ENCODE data around the gene MARCHF10.
"Not testable (repeated sequence)": the region's sequence is repeated elsewhere in the genome, so short reads cannot be mapped to it uniquely, and the experiment has no call there.

MARCHF10 gene

DNA sequence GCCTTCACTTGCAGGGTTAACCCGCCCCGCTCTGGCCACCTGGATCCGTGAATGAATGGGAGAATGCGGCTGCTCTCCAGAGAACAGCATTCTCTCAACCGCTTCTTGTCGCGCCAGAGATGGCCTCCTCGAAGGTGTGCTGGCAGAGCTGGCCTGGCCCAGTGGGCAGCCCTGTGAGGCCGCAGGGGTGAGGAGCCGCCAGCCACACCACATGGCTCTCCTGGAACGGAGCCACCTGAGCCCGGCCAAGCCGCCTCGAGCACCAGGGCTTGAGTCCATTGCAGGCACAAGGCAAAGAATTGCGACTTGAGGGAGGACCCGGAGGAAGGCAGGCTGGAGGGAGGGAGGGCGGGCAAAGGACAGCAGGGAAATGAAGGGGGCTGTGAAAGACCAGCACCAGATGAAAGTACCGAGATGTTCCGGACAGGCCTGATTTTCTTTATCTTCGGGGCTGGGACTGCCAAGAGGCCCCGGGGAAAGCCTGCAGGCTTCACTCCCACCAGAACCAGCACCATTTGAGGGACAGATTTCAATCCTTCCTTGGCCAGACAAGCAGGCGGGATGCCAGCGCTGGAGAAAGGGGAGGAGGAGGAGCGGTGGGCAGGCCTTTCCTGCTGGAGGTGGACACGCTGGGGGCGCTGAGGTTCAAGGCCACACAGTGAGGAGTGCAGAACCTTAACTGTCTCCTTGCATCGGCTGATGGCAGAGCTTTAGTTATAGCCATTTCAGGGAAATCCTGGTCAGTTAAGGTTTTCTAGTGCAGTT, 111.2 kb downstream of the MARCHF10 start:
- no peak for DNase-seq (ENCODE audit: low spot score)

DNA sequence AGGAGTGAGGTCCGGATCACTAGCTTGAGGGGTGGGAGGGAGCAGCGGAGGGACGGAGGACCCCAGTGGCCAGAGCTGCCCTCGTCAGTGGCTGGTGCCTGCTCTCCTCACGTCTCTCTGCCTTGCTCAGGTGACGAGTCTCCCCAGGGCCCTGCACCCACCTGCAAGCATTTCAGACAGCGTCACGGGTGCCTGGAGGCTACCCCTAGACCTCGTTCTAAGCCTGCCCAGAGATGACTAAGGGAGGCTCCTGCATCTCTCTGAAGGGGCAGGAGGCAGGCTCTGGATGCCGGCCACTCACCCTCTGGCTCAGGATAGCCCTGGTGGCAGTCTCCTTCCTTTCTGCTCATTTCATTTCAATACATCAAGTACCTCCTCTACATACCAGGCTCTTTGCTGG, 111.9 kb downstream of the MARCHF10 start:
- DNase-seq (ENCODE audit: low spot score): no peak

DNA sequence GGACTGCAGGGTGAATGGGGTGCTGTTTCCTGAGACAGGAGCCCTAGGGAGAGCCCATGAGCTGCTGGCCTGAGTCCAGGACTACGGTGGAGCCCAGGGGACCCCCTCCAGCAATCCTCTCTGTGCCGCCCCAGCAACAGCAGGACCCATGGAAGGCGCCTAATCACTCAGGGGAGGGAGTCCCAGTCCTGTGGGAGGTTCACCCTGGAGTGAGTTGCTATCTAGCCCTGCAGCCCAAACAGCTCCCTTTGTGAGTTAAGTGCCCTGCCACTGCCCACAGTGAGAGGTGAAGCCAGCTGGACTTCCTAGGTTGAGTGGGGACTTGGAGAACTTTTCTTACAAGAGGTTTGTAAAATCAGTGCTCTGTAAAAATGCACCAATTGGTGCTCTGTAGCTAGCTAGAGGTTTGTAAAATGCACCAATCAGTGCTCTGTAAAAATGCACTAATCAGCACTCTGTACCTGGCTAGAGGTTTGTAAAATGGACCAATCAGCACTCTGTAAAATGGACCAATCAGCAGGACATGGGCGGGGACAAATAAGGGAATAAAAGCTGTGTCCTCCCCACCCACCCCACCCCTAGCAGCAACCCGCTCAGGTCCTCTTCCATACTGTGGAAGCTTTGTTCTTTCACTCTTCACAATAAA, 112.9 kb downstream of the MARCHF10 start:
- not testable (repeated sequence) for DNase-seq (ENCODE audit: low spot score)

DNA sequence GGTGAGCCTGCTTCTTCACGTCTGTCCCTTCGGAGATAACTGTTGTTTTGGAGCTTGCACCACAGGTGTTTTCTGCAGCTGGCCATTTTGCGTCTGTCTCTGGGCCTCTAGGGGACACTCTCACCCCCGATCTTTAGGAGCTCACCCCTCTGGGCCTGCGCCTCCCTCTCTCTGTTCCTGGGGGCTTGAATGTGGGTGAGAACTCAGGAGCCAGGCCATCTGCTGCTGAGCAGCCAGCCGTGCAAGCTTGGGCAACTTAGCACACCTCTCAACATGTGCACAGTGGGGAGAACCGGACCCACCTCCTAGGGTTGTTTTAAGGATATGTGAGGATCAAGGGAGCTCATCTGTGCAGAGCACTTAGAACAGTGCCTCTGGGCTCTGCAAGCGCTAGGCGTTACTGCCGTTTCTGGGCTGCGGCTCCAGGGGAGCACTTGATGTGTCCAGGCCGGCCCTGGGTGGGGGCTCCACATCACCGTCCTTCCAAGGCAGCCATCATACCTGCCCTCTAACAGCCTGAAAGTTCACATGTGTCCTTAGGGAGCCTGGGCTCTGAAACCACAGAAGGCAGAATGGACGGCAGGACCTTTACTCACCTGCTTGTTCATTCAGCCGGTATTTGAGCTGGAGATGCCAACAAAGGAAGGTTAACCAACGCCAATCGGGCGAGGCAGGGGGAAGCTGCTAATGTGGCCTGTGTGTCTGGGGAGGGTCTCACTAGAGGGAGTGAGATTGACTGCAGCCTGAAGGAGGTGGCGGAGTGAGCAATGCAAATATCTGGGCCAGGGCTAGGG, 114.3 kb downstream of the MARCHF10 start:
- no peak for DNase-seq (ENCODE audit: low spot score)

DNA sequence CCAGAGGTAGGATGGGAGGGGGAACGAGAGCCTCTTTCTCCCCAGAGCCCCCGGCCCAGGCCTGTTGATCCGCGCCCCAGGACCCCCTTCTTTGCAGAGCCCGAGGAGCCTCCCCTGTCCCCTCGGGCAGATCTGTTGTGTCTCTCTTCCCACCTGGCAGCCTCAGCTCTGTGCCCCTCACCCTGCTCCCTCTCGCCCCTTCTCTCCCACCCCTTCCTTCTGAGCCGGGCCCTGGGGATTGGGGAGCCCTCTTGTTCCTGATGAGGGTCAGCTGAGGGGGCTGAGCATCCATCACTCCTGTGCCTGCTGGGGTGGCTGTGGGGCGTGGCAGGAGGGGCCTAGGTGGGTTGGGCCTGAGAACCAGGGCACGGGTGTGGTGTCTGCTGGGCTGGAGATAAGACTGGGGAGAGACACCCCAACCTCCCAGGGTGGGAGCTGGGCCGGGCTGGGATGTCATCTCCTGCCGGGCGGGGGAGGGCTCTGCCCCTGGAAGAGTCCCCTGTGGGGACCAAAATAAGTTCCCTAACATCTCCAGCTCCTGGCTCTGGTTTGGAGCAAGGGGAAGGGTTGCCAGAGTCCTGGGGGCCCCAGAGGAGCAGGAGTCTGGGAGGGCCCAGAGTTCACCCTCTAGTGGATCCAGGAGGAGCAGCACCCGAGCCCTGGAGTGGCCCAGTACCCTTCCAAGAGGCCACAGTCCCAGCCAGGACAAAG, 115.2 kb downstream of the MARCHF10 start:
- DNase-seq (ENCODE audit: low spot score): peak; percentile 74

DNA sequence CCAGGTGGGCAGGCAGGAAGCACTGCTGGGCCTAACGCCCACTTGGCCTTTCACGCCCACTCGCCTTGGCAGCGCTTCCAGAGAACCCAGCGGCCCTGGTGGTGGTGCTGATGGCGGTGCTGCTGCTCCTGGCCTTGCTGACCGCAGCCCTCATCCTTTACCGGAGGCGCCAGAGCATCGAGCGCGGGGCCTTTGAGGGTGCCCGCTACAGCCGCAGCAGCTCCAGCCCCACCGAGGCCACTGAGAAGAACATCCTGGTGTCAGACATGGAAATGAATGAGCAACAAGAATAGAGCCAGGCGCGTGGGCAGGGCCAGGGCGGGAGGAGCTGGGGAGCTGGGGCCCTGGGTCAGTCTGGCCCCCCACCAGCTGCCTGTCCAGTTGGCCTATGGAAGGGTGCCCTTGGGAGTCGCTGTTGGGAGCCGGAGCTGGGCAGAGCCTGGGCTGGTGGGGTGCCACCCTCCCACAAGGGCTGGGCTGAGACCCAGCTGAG, 115.9 kb downstream of the MARCHF10 start:
- no peak for DNase-seq (ENCODE audit: low spot score)

GRCh38 chr17:62691589-62691915, 116.6 kb downstream of the MARCHF10 start:
- not testable (repeated sequence) for DNase-seq (ENCODE audit: low spot score)

DNA sequence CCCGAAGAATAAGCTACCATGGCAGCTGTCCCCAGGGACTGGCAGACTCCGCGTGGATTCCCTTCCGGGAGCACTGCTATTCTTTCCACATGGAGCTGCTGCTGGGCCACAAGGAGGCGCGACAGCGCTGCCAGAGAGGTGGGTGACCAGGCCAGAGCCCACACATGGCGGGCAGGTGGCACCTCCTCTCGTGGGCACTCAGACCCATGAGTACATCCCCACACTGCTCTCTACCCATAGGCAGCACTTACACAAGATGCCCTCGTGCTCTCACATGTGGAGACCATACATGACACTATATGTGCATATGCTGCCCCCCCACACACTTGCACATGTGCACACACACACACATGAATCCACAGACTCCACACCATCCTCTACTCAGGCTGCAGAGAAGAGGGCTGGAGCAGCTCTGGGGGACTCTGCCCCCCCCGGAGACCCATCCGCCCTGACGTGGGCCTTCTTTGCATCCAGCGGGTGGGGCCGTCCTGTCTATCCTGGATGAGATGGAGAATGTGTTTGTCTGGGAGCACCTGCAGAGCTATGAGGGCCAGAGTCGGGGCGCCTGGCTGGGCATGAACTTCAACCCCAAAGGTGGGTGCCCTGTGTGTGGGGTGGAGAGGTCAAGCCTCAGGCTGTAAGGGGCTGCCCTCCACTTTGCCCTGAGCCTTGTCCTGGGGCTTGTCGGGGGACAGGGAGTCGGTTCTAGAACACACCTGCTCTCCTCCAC, 117.8 kb downstream of the MARCHF10 start:
- no peak for DNase-seq (ENCODE audit: low spot score)

DNA sequence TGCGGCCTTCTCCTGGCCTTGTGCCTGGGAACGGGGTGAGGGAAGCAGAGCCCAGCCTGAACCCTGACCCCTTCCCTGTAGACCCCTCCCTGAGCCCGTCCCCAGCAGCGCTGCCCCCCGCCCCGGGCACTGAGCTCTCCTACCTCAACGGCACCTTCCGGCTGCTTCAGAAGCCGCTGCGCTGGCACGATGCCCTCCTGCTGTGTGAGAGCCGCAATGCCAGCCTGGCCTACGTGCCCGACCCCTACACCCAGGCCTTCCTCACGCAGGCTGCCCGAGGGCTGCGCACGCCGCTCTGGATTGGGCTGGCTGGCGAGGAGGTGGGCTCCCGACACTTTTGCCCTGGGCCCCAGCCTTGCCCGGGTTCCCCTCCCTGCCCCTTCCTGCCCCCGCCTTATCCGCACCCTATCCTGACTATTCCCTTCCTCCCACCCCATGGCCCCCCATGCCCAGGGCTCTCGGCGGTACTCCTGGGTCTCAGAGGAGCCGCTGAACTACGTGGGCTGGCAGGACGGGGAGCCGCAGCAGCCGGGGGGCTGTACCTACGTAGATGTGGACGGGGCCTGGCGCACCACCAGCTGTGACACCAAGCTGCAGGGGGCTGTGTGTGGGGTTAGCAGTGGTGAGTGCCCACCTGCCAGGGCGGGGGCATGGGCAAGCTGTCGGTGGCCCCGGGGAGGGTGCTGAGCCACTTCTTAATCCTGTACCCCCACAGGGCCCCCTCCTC, 118.5 kb downstream of the MARCHF10 start:
- no peak for DNase-seq (ENCODE audit: low spot score)

- no peak for DNase-seq (ENCODE audit: low spot score)
Measured at GRCh38 chr17:62688398-62689160, 119.5 kb downstream of the MARCHF10 start.

GRCh38 chr17:62687997-62688396, 120.1 kb downstream of the MARCHF10 start:
- DNase-seq (ENCODE audit: low spot score): no peak

- no peak for DNase-seq (ENCODE audit: low spot score)
Measured at GRCh38 chr17:62684179-62684578, 123.9 kb downstream of the MARCHF10 start.

DNA sequence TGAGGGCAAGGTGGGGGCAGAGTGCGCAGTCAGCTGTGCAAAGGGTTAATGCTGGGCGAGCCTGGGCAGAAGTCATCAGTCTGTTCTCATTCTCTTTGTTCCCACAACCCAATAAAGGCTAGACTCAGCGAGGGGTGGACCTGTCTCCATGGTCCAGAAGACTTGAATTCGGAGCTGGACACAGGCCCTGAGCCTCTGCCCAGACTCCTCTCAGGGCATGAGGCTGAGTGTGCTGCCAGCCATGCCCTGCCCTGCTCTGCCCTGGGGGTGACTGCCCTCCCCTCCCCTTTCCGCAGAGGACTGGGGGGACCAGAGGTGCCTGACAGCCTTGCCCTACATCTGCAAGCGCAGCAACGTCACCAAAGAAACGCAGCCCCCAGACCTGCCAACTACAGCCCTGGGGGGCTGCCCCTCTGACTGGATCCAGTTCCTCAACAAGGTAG, 126.2 kb downstream of the MARCHF10 start:
- DNase-seq (ENCODE audit: low spot score): peak; percentile 25

DNA sequence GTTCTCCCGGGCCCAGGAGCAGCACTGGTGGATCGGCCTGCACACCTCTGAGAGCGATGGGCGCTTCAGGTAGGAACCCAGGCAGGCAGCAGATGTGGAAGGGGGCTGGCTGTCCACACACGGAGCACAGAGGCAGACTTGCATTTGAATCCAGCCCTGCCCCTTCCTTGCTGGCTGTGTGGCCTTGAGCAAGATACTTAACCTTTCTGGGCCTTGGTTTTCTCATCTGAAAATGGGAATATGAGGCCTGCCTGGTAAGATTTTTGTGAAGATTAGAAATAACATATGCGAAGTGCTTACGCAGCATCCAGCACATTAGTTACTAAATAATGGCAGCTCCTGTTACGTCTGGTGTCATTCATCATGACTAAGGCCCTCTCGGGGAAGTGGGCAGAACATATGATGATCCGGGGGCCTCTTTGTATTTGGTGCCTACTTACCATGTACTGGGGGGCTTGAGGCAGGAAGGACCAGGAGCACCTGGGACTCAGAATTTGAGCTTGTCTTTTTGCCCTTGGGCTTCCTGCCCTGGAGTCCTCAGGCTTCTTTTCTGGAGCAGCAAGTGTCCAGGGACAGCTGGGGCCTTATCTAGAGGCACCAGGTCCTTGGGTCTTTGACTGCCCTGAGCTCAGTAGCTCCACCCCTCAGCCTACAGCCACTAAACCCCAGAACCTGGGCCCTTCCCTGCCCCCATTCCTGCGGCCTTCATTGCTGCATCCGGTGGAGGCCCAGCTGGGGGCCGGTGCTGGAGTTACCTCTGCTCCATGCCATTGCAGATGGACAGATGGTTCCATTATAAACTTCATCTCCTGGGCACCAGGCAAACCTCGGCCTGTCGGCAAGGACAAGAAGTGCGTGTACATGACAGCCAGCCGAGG, 126.8 kb downstream of the MARCHF10 start:
- DNase-seq (ENCODE audit: low spot score): peak; percentile 32

DNA sequence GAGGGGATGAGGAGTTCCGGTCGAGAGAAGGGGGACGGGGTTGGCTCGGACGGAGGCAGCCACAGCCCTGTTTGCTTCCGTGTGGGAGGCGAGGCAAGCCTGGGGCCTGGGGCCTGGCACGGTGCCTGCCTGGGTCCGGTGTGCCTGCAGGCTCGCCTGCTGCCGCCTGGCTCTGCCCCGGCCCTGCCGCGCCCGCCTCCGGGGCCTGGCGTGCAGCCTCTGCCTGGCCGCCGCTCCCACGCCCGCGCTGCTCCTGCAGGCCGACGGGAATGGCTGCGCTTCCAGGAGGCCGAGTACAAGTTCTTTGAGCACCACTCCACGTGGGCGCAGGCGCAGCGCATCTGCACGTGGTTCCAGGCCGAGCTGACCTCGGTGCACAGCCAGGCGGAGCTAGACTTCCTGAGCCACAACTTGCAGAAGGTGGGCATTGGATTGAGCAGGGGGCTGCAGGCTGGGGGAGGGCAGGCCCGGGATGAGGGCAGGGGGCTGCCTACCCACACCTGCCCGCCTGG, 127.5 kb downstream of the MARCHF10 start:
- DNase-seq (ENCODE audit: low spot score): peak; percentile 43

- DNase-seq (ENCODE audit: low spot score): peak; percentile 32
Measured at GRCh38 chr17:62679866-62680377, 128.2 kb downstream of the MARCHF10 start.

GRCh38 chr17:62678214-62678919, 129.7 kb downstream of the MARCHF10 start:
- DNase-seq (ENCODE audit: low spot score): peak; percentile 38

Data from D341Med (cell line).